KBM-7 (cell line): ENCODE measurements around the gene SCIN.
A peak's percentile ranks its signal among the peaks of the same experiment; 100 is the strongest.
"Not testable (repeated sequence)": the region's sequence is repeated elsewhere in the genome, so short reads cannot be mapped to it uniquely, and the experiment has no call there.

Source experiments
- DNase-seq: peaks from one replicate; pipeline ENCODE4 v3.0.0-alpha.2; 2015
- in situ Hi-C: fragments of 300-500 bp; cut with MboI; formaldehyde crosslinking; loops from 2 replicates; pipeline ENCODE4 v1.14.3; 2020; ENCODE audit warnings: low sequenced_read_pairs, low pct_unique_long_range_greater_than_20kb, mixed read lengths

Gene SCIN

GRCh38 chr7:12640299-12641096 lies 70.0 kb downstream of the SCIN start:
- DNase-seq: no peak
- in situ Hi-C loops: loop anchor here (25.0 kb wide), 1 partner anchor 622 kb away; no protein-coding TSS in a partner anchor

GRCh38 chr7:12641196-12641595 lies 70.7 kb downstream of the SCIN start:
- in situ Hi-C loops: loop anchor here (25.0 kb wide), 1 partner anchor 621 kb away; no protein-coding TSS in a partner anchor
- DNase-seq: no peak

GRCh38 chr7:12642508-12642907 lies 72.0 kb downstream of the SCIN start:
- in situ Hi-C loops: loop anchor here (25.0 kb wide), 1 partner anchor 620 kb away; no protein-coding TSS in a partner anchor
- DNase-seq: no peak

- in situ Hi-C loops: loop anchor here (25.0 kb wide), 1 partner anchor 619 kb away; no protein-coding TSS in a partner anchor
- DNase-seq: no peak
Observed at GRCh38 chr7:12643001-12643643, 72.6 kb downstream of the SCIN start.

- in situ Hi-C loops: loop anchor here (25.0 kb wide), 1 partner anchor 619 kb away; no protein-coding TSS in a partner anchor
- peak; percentile 82 for DNase-seq
Observed at GRCh38 chr7:12643644-12644043, 73.1 kb downstream of the SCIN start.

GRCh38 chr7:12645212-12645611 lies 74.7 kb downstream of the SCIN start:
- DNase-seq: not testable (repeated sequence)
- in situ Hi-C loops: loop anchor here (25.0 kb wide), 1 partner anchor 617 kb away; no protein-coding TSS in a partner anchor

GRCh38 chr7:12646139-12646538 lies 75.6 kb downstream of the SCIN start:
- in situ Hi-C loops: loop anchor here (25.0 kb wide), 1 partner anchor 616 kb away; no protein-coding TSS in a partner anchor
- no peak for DNase-seq

GRCh38 chr7:12647364-12648219 lies 77.1 kb downstream of the SCIN start:
- DNase-seq: no peak
- in situ Hi-C loops: loop anchor here (25.0 kb wide), 1 partner anchor 615 kb away; no protein-coding TSS in a partner anchor

- in situ Hi-C loops: loop anchor here (25.0 kb wide), 1 partner anchor 614 kb away; no protein-coding TSS in a partner anchor
- DNase-seq: no peak
Observed at GRCh38 chr7:12648704-12649261, 78.3 kb downstream of the SCIN start.

GRCh38 chr7:12649348-12649747 lies 78.8 kb downstream of the SCIN start:
- DNase-seq: no peak
- in situ Hi-C loops: loop anchor here (25.0 kb wide), 1 partner anchor 613 kb away; no protein-coding TSS in a partner anchor

- in situ Hi-C loops: no loop called here
Observed at GRCh38 chr7:12650080-12650479, 79.6 kb downstream of the SCIN start.

GRCh38 chr7:12653110-12653509 lies 82.6 kb downstream of the SCIN start:
- no peak for DNase-seq
- in situ Hi-C loops: no loop called here

More at GRCh38 chr7:12650080-12650479, 79.6 kb downstream of the SCIN start:
- DNase-seq: no peak

GRCh38 chr7:12653518-12653917 lies 83.0 kb downstream of the SCIN start:
- in situ Hi-C loops: no loop called here
- no peak for DNase-seq

- no peak for DNase-seq
- in situ Hi-C loops: no loop called here
Observed at GRCh38 chr7:12655161-12655560, 84.6 kb downstream of the SCIN start.

- DNase-seq, in situ Hi-C loops: not testable (repeated sequence)
Observed at GRCh38 chr7:12660423-12660822, 89.9 kb downstream of the SCIN start.

- in situ Hi-C loops, DNase-seq: not testable (repeated sequence)
Observed at GRCh38 chr7:12660986-12661385, 90.5 kb downstream of the SCIN start.

GRCh38 chr7:12661581-12661980 lies 91.1 kb downstream of the SCIN start:
- no peak for DNase-seq
- in situ Hi-C loops: no loop called here

- in situ Hi-C loops: no loop called here
- DNase-seq: no peak
Observed at GRCh38 chr7:12670000-12670729, 99.6 kb downstream of the SCIN start.
